Measurements from ENCODE around the gene JUP. TPM values are rescaled to one million over a fixed set of nuclear protein-coding genes. Genes with fewer than 3 reads are reported as not detected.
A peak's percentile ranks its signal among the peaks of the same experiment; 100 is the strongest.

The JUP gene
- total and polyA plus RNA-seq, 2 of the 13 experiments (the other 11 are each of a cell fraction or from before 2014, with no cell fraction given), result 12.1 to 20.6 TPM

- TF ChIP-seq ZBTB40 (IDR thresholded peaks at IDR 0.05), result no peak
- TF ChIP-seq ZBTB40 (CRISPR knock-in tag; IDR thresholded peaks at IDR 0.05), result no peak
- TF ChIP-seq ZFYVE20 (CRISPR knock-in tag; IDR thresholded peaks at IDR 0.05; ENCODE audit: borderline replicate concordance, low read depth), result no peak
- TF ChIP-seq RAD21 (CRISPR knock-in tag; IDR thresholded peaks at IDR 0.05), result peak; percentile 96
- peak; percentile 39; the same call in 1 of the 2 replicates for TF ChIP-seq ARID4A (CRISPR knock-in tag; IDR thresholded peaks at IDR 0.05; ENCODE audit: borderline replicate concordance)
- peak; percentile 72; the same call in 1 of the 2 replicates for TF ChIP-seq ZNF543 (CRISPR knock-in tag; IDR thresholded peaks at IDR 0.05)
- TF ChIP-seq ZNF329 (CRISPR knock-in tag; IDR thresholded peaks at IDR 0.05; ENCODE audit: low read depth), result no peak
- no peak for TF ChIP-seq AGO1 (IDR thresholded peaks at IDR 0.05; ENCODE audit: low read depth, low read length, poor library complexity, severe bottlenecking)
- 0 out of 2 replicates have a peak, but pooled peaks have one; percentile 46 for TF ChIP-seq ZSCAN31 (CRISPR knock-in tag; IDR thresholded peaks at IDR 0.05; ENCODE audit: low read depth)
- TF ChIP-seq ZNF253 (CRISPR knock-in tag; IDR thresholded peaks at IDR 0.05; ENCODE audit: borderline replicate concordance), result no peak
- TF ChIP-seq HNRNPLL (IDR thresholded peaks at IDR 0.05; ENCODE audit: low read depth, low read length, poor library complexity, severe bottlenecking), result no peak
- TF ChIP-seq SKIL (CRISPR knock-in tag; IDR thresholded peaks at IDR 0.05; ENCODE audit: borderline replicate concordance), result no peak
Observed at GRCh38 chr17:41801374-41802271, 15.1 kb upstream of the JUP start (continued).
